Measurements from ENCODE around the gene SURF6. TPM values are rescaled to one million over a fixed set of nuclear protein-coding genes. Genes with fewer than 3 reads are reported as not detected.

The SURF6 gene
- 7.6 and 12.0 TPM in 2 replicates for total RNA-seq

DNA sequence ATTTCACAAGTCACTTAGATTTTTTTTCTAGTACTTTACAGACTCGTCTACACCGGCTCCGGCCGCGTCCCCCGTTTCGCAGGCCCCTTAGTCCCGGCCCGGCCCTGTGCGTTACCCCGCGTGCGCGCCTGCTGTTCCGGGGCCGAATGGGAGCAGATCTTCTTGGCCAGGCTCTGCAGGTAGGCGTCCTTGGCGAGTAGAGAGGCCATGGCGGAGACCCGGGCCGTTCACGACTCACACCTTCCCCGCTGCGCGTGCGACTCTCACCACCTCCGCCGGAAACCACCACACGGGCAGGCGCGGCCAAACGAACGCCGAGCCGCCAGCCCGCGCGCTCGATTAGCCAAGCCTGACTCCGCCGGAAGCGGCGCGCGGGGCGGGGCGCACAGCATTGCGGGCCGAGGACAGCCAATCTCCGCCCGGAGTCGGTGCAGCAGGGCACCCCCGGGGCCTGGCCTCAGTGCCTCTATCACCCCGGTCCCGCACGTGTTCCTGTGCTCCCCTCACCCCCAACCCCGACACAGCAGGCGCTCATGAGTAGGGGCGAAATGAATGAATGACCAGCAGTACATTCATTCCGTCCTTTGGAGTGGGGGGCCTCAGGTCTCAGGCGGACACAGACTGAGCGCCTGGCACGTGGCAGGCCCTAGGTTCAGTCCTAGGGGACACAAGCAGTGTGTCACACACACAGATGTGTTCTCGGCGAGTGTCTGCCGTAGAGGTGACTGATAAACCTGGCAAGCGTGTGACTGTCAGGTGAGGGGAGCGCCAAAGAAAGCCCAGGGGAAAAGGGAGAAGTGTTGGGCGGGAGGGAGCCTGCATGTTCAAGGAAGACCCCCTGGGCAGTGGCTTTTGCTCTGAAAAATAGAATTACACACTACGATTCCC lies at the start of gene SURF6:
Gene SURF6, minus strand, starts transcription at position 265 of the 888 bp plus-strand sequence. Its CDS starts 56 bp downstream, at position 209.

DNA sequence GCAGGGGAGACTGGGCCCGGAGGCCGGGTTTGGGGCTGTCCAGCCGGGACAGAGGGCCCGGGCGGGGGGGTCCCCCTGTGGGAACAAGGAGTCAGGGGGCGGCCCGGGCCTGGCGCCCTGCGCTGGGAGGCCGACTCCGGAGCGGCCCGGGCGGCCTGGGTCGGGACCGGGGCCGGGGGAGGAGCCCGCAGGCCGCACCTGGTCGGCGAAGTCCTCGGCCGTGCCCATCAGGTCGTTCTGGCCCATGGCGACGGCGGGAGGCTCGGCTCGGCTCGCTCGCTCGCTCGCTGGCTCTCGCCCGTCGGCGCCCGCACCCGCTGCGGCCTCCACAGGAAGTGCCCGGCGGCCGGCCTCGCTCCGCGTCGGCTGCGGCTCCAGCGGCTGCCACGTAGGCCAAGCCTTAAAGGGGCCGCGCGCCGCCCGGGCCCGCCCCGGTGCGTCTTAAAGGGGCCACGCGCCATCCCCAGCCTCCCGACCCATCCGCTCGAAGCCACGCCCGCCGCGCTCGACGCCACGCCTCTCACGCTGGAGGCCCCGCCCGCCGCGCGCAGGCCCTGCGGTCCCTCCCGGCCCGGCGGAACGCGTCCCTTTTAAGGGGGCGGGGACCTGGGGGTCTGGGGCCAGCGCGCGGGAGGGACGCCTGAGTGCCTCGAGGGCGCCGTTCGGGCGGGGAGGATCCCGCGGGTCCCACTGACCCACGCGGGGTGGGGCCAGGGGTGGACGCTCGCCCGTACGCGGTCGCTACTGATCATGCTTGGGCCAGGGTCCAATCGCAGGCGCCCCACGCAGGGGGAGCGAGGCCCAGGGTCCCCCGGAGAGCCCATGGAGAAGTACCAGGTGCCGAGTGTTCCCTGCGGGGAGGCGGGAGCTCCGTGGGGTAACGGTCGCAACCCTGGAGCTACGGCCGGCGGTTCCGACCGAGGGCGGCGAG lies 40.0 kb upstream of the SURF6 start, which contains the start of the genes STKLD1 and SURF4:
Gene STKLD1, plus strand, starts transcription at position 643 of the 931 bp plus-strand sequence. Its CDS starts 108 bp downstream, at position 751.
Gene SURF4, minus strand, starts transcription at position 337 of the 931 bp plus-strand sequence. Its CDS starts 91 bp downstream, at position 246.

GRCh38 chr9:133356391-133357091 lies 20.6 kb upstream of the SURF6 start, which contains the start of the genes SURF1 and SURF2:
TSS of gene SURF1 (minus strand) at chr9:133356487. CDS start at chr9:133356453, 34 bp downstream.
TSS of gene SURF2 (plus strand) at chr9:133356550. CDS start at chr9:133356593, 43 bp downstream.

DNA sequence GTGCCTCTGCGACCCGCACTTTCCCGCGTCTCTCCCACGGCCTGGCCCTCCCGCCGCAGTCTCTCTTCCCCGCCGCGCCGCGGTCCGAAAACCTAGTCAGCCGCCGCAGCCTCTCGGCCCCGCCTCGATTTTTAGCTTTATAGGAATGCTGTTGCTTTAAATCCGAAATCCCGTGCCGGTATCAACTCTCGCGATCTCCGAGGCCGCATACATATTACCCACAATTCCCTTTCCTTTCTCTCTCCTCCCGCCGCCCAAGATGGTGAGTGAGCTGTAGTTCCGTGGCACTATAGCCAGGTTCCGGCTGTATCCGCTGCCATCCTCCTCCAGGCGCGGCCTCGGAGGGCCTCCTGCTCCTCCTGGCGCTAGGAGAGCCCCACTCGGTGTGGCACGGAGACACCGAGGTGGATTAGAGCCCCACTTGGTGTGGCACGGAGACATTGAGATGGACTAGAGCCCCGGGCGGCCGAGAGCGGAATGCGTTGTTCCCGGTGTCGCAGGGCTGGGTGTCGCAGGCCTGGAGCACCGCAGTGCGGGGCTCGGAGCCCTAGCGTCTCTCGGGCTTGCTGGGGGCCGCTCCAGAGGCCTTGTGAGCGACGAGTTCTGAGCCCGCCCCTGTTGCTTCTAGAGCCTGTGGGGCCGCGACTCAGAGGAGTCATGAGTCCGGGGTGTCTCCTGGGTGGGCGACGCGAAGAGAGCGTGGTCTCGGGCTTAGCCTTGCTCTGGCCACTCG lies 12.2 kb upstream of the SURF6 start, which contains the start of the genes MED22 and RPL7A:
Gene MED22, minus strand, starts transcription at position 147 of the 733 bp plus-strand sequence. CDS start 1,469 bp downstream, outside the sequence.
Gene RPL7A, plus strand, starts transcription at position 234 of the 733 bp plus-strand sequence. Its CDS starts 26 bp downstream, at position 260.

Small RNA genes within 50 kb of the gene (small RNA-seq; reads per million reads assigned to genes)
- gene RF00019 (ENCODE audit: low replicate concordance) (not detected), gene SNORD24 (ENCODE audit: low replicate concordance) (not detected), gene SNORD36A (ENCODE audit: low replicate concordance) (not detected), gene SNORD36B (ENCODE audit: low replicate concordance) (not detected), gene SNORD36C (ENCODE audit: low replicate concordance) (not detected)

Other genes with a start within 250 kb of the SURF6 start
- gene RALGDS, start 214.9 kb downstream of the SURF6 start, total RNA-seq: 16.4 and 25.6 TPM in 2 replicates
- 1.6 and 10.3 TPM in 2 replicates for gene GBGT1, start 172.3 kb downstream of the SURF6 start, total RNA-seq
- gene OBP2B, start 126.9 kb downstream of the SURF6 start, total RNA-seq: not detected in 2 replicates
- gene ABO, start 61.0 kb downstream of the SURF6 start, total RNA-seq: not detected in 2 replicates
- gene MED22, start 11.9 kb upstream of the SURF6 start, total RNA-seq: 18.6 and 20.3 TPM in 2 replicates
- gene RPL7A, start 12.0 kb upstream of the SURF6 start, total RNA-seq: 1,207 and 2,492 TPM in 2 replicates
- gene SURF1, start 20.3 kb upstream of the SURF6 start, total RNA-seq: 18.2 and 27.1 TPM in 2 replicates
- gene SURF2, start 20.4 kb upstream of the SURF6 start, total RNA-seq: 9.2 and 17.0 TPM in 2 replicates
- gene SURF4, start 39.9 kb upstream of the SURF6 start, total RNA-seq: 449 and 574 TPM in 2 replicates
- gene STKLD1, start 40.2 kb upstream of the SURF6 start, total RNA-seq: under 0.01 and 0.14 TPM in 2 replicates
- gene REXO4, start 81.8 kb upstream of the SURF6 start, total RNA-seq: 15.0 and 22.8 TPM in 2 replicates
- 0.57 and 0.88 TPM in 2 replicates for gene ADAMTS13, start 86.2 kb upstream of the SURF6 start, total RNA-seq
- gene CACFD1, start 123.8 kb upstream of the SURF6 start, total RNA-seq: 6.4 and 13.8 TPM in 2 replicates
- 48.4 and 79.4 TPM in 2 replicates for gene SLC2A6, start 142.9 kb upstream of the SURF6 start, total RNA-seq
- gene MYMK, start 188.8 kb upstream of the SURF6 start, total RNA-seq: not detected in 2 replicates
- 0.57 and 17.7 TPM in 2 replicates for gene ADAMTSL2, start 198.5 kb upstream of the SURF6 start, total RNA-seq